NCI-H69 (cell line): ENCODE measurements around the gene COL25A1.
A peak's percentile ranks its signal among the peaks of the same experiment; 100 is the strongest.

ENCODE experiments used
- DNase-seq: peaks from one replicate; lab custom pipeline; 2025; lab: John Stamatoyannopoulos, UW

The COL25A1 gene

DNA sequence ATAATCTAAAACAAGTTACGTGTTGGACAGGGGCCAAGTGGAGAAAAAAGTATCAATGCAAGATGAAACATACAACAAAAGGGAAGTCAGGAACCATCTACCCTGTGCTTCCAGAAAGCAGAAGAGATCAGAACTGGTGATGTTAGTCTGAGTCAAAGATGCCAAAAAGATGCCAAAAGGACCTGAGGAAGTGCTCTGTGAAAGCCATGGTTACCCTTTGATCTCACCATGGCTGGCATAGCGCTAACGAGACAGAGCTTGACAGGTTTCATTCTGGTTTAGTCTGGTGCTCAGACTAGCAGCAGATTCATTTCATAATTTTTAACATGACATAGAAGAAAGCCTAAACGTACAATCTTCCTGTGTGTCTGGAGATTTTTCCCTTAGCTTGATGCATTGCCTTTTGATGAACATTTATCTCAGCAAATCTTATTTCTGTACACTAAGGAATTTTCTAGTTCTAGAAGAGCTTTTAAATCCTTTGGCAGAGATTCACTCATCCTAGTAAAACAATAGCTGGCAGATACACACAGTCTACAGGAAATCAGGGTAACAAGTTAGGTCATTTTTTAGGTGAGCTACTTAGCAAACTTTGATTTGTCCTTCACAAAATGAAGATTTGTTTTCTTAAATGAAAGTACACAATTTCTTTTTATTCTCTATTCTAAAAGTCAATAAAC, 87.7 kb downstream of the COL25A1 start:
- no peak for DNase-seq

DNA sequence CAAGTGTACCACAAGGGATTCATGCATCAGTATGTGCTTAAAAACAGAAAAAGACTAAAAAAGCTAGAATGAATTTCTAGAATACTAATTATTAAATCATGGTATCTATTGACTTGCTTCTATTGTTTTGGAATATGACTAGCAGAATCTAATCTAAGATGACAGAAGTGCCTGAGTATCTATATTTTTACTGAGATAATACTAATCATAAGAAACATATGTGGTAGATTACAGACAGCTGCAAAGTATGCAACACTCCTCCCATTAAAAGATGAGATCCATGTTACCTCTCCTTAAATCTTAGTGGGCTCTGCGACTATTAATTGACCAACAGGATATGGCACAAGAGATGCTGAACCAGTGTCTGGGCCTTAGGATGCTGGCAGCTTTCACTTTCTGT, 89.4 kb downstream of the COL25A1 start:
- DNase-seq = no peak

DNA sequence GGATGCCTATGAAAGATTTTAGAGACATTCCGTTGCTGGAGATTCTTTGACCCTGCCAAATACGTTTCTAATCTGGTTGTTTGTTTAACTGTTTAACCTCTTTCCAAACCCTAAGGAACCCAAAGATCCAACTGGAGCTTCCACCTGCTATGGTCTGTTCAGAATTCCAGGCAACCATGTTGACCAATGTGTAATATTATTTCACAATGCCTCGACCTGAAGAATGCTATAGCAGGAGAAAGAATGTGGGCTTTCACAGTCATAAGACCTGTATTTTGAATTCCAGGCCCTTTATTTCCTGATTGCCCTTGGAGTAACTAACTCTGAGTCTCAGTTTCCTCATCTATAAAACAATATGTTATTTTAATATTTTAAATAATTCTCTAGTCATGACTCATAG, 90.8 kb downstream of the COL25A1 start:
- no peak for DNase-seq

DNA sequence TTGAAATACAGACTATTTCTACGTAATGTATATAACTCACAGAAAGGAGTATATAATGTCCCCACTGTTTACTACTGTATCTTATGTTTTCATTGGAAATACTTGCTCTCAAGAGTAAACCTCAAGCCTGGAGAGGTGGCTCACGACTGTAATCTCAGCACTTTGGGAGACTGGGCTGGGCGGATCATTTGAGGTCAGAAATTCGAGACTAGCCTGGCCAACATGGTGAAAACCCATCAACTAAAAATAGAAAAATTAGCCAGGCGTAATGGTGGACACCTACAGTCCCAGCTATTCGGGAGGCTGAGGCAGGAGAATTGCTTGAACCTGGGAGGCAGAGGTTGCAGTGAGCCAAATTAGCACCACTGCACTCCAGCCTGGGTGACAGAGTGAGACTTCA, 92.8 kb downstream of the COL25A1 start:
- DNase-seq = no peak

DNA sequence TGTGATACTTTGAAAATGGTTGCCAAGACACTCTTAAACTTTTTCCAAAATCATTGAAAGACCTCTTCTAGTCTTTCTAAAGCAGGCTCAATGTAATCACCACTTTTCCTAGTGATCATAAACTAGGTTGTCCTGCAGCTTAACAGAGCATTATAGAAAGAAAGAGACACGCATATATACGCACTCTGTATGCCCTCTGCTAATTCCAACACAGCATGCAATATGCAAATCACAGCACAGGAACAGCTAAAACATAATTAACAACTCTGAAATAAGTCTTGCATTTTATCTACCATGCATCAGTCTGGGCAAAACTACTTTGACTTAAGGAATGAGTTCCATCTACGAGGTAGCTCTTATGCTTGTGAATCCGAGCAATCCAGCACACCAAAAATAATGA, 94.6 kb downstream of the COL25A1 start:
- no peak for DNase-seq

DNA sequence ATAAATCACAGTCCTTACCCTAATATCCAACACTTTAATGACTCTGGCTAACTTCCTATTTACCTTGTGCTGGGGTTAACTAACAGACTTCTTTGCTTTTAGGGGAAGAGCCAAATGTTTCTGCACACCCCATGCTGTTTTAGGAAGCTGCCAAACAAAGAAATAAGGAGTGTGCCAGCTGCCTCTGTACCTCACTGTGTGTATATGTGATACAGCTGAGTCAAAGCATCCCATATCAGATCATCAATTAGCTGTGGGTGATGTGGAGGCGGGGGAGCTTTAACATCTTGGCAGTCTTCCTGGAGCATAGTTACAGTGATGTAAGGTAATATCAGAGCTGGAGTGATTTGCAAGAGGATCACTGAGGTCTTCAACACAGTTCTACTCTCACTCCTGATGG, 95.4 kb downstream of the COL25A1 start:
- peak; percentile 80 for DNase-seq

DNA sequence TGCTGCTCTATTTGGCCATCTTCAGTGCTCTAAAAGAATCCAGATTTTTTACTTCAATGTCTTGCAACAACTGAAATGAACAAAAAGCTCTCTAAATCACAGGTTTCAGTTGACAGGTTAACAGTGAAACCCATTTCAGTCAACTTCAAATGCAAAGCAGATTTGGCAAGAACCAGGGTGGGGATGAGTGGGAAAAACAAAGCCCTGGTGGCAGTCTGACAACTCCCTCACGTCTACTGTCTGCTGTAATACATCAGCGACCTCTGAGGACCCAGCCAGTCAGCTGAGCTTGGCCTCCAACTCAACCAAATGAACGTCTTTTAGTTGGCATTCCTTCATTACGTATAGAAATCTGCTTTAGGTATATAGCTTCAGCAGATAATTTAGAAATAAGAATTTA, 95.8 kb downstream of the COL25A1 start:
- DNase-seq = peak; percentile 55

DNA sequence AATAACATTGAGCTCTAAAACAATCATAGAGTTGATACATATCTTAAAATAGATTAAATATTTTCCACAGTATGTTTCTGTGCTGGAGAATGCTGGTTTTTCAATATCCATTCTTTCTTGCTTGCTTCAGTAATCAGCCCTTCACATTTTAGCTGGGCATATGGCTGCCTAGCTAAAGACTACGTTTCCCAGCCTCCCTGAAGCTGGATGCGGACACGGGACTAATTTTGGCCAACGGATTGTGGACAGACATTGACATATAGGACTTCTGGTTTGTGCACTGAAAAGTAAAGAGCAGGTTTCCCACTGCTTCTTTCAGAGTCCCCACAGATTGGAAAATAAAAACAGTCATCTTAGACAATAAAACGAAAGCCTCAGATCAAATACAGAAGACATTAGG, 97.3 kb downstream of the COL25A1 start:
- DNase-seq = no peak

DNA sequence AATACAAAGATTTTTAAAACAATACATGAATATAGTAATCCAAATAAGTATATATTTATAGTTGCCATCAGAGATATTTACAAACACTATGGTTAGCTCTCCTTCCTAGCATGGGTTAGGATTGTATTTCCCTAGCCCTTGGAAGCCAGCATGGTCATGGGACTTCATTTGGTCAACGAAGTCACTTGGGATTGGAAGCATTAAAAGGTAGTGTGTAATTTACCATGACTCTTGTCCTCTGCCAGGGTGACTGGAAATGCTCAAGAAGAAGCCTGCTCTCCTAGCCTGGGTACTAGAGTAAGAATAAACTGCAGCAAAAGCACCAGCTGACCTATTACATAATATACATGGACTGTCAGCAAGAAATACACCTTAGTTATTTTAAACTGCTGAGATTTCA, 102.9 kb downstream of the COL25A1 start:
- no peak for DNase-seq

DNA sequence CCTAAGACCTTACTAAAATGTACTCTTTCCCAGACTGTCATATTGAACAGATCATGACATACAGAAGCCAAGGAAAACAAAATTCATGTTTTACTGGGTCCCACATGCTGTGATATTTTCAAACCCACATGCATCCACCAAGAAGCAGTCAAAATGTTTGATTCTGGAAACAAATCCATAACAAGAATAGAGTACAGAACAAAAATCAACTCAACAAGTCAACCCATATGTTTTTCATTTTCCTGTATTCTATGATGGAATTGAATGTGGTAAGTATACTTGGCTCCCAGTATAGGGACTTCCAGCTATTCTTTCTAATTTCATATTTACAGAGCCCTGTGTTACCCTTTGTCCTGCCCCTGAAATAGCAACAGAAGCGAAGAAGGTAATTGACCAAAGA, 106.8 kb downstream of the COL25A1 start:
- DNase-seq = no peak

DNA sequence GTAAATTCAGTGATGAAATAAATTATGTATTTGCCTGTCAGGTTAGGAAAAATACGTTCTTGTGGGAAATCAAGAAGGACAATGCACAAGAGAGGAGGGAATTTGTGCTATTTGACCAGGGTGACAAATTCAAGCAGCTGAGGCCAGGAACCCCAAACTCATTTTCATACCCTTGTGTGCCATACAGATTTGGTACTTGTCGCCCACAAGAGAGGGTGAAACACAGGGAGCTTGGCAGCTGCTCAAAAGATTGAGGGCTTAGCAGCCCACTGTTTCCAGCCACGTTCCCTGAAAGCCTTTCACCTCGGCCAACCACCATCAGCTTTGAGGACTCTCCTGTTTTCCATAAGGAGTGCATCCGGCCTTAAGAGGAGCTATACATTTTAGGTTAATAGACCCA, 111.2 kb downstream of the COL25A1 start:
- DNase-seq = no peak

DNA sequence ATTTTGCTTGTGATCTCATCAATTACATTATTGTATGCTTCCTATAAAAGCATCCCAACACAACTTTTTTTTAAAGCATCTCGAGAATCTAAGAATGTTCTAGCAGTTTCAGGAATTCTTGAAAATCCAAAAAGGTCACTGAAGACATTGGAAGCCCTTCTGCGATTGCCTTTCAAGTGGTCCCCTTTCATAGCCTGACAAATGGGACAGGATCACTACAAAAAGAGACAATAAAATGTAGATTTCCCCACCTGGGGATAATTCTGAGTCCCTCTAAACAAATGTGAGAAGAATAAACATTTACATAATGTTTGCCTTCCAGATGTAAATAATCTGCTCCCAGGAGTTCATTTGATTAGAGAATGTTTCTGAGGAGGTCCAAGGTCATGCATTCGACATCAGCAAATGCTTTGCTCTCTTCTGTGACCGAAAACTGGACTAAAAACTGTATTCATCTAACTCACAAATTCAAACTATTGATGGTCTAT, 116.0 kb downstream of the COL25A1 start:
- no peak for DNase-seq

DNA sequence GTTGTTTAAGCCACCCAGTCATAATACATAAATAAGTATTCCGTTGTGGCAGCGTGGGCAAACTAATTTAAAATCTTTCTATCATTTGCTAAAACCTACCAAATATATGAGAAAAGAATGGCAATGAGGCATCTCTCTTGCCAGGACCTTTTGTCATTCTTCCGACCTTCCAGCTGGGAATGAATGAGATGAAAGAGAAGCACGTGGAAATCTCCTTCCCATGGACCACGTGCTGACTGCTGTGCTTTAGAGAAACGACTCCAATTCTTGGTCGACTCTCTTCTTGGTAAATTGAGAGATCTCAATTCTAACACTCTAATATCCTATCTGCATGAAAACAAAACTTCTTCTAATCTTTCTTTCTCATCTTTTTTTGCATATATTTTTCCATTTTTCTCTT, 116.5 kb downstream of the COL25A1 start:
- no peak for DNase-seq

DNA sequence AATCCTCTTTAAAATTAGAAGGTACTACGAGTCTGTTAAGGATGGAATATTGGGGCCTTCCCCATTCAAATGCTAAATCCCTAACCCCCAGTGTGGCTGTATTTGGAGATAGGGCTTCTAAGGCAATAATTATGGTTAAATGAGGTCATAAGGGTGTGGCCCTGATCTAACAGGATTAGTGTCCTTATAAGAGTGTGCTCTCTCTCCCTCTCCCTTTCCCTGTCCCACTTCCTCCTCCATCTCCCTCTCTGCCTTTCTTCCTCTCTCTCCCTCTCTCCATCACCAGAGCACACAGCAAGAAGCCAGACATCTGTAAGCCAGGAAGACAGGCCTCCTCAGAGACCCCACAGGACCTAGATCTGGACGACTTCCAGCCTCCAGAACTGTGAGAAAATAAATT, 116.9 kb downstream of the COL25A1 start:
- no peak for DNase-seq

DNA sequence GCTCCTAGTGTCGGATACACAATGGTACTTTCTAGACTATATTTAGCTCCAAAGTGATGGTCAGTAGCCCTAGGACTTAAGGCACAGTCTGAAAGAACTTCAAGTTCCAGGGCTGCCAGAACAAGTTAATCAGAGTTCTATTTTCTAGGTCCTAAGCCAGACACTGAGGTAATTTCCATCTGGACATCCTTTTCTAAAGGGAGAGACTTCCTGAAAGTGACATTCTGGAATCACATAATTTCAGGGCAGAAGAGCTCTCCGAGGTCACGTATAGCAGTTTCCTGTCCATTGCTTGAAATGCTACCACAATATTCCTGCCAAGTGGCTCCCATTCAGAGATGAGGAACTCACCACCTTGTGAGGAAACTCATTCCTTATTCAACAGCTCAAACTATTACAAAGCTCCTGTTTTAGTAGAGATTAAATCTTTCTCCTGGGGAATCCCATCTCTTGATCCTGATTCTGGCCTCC, 117.9 kb downstream of the COL25A1 start:
- DNase-seq = no peak

DNA sequence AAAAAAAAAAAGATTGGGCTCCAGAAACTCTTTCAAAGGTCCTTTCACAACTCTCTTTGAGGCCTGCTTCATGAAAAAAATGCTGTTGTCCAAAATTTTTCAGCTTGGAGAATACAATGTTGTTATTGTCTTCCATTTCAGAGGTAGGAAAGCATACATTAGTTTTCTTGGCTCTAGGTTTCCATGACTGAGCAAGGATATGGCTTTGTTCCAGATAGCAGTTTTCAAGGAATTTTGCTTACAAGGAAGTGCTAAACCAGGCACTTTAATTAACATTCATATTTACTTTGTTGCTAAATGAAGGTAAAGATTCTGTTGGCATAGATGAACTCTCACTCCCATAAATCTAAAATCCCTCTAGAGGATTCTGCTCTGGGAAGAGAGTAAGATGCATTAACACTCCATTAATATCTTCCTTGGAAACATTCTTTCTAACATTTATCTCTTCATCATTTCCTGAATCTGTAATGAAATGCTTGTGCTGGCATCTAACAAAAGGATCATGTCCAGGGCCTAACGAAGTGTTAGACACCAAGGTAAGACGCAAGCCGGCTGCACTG, 118.4 kb downstream of the COL25A1 start:
- DNase-seq = no peak

DNA sequence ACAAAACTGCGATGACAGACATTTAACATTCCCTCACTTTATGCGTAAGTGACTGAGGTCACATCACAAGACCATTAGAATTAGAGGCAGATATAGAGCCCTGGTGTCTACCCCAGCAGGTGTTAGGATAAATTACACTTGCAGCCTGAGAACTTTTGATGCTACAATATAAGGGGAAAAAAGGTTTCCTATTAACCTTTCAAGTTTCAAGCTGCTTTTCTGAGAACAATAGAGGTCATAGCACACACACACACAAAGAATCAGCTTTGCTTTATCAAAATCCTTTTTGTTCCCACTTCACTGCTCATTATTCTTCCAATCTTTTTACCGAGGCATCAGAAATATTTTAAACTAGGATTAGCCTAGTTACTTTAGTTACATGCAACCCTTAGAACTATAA, 119.8 kb downstream of the COL25A1 start:
- no peak for DNase-seq

DNA sequence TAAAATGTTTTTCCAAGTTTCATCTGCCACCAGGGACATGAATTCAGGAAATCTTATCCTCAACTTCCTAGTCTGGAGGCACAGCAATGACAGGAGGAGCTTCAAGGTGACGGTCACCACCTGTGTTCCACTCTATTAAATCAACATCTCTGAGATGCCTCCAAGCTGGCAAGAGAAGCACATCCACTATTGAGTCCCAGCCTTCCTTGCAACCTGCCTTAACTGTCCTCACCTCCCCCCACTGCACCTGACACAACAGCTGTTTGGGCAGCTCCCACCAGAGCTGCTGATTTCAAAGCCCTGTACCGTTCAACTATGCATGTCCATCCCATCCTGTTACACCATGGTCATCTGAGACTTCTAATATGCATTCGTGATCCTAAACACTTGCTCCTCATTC, 123.4 kb downstream of the COL25A1 start:
- no peak for DNase-seq

DNA sequence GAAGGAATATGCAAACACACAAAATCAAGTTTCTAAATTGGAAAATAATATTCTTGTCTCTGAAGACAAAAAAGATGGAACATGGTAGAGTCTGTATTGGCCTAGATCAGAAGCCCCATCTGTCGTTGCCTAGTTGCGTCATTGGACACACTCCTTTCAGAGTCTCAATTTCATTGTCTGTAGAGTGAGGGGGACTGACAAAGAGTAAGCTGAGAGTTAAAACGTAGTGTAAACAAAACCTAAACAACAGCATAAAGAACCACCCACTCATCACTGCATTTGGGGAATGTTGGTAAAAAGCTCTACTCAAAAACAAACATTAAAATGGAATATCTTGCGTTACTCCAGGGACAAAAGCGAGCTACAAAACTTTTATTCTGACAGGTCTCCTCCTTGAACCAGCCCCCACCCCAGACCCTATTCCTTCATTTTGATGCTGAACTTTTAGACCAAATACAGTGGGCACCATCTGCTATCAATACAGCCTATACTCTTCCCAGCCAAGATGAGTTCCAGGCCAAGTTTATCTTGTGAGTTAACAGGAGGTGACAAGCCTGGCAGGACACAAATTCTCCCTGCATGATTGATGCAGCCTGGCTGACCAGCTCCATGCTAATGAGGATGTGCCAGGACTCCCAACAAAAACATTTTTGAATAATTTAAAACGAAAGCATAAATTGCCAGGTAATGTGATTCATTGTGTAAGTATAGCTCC, 125.2 kb downstream of the COL25A1 start:
- DNase-seq = no peak

DNA sequence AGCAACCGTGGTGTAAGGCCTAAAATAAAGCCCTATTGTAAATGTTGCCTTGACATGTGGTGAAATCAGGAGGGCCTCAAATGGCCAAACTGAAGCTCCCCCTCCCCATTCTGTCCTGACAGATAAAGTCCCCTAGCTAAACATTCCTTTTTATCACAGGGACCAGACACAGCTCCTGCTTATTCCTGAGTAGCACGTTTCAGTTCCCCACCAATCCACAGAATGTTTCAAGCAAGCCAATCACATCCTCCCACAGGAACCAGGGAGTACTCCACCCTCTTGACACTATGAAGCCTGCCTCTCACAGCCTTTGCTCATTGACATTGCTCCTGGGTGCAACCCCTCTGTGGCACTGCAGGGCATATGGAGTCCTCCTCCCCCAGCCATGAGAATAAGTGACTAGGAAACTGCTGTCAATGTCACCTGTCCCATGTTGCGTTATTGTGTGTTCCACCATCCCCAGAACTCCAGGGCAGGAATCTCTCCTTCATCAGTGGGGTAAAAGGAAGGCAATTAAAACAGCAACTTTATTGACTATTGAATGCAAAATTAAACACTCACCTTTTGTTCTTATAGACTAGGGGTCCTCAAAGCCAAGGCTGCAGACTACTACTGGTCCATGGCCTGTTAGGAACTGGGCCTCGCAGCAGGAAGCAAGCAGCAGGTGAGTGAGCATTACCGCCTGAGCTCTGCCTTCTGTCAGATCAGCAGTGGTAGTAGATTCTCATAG, 128.1 kb downstream of the COL25A1 start:
- no peak for DNase-seq

DNA sequence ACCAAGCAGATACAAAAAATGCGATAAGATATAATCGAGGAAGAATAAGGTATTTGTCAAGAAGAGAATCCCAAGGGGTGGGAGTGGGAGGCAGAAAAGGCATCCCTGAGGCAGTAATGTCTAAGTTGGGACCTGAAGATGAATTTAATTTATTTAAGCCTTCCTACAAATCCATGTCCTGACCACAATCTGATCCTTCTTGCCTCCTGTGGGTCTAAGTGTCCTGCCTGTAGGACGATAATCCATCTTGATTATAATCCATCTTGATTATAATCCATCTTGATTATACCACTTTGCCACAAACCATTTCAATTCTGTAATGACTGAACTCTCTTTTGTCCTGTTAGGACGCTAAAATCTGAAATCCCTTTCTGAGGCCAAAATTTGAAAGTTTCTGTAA, 130.2 kb downstream of the COL25A1 start:
- no peak for DNase-seq

DNA sequence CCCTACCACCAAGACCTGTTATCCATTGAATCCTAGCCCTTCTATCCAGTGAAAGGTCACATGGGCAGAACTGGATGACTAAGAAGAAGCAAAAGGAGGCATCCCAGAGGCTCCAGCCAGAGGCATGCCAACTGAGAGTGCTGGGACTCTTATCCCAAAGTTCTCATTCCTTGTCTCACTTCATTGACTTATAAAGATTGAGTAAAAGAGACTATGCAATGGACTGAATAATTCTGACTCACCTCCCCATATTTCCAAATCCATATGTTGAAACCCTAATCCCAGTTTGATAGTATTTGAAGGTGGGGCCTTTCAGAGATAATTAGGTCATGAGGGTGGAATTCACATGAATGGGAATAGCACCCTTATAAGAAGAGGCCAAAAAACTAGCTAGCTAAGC, 131.4 kb downstream of the COL25A1 start:
- DNase-seq = no peak

DNA sequence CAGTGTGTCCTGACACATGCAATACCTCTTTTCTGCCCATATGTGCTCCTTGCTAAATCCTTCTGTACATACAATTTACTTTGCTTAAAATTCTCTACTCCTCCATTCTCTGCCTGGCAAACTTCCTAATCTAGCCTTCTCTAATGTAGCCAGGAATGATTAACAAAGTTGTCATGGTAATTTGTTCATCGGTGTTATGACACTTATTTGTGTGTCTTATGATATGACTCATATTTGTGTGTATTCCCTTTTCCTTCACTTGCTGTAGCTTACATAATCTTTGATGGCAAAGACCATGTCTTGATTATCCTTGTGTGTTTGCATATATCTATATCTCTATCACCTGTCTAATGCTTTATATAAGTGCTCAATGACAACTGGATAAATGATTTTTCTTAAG, 133.3 kb downstream of the COL25A1 start:
- no peak for DNase-seq
